ENCODE measurements around the gene SLC38A4. TPM values are rescaled to one million over a fixed set of nuclear protein-coding genes. Genes with fewer than 3 reads are reported as not detected.

SLC38A4 gene
- total and polyA plus RNA-seq, 2 of the 8 experiments (the other 6 are each of a cell fraction or from before 2014, with no cell fraction given), result 6.7 to 15.4 TPM

- Histone ChIP-seq H3K56ac (replicated peaks; ENCODE audit: insufficient read length, low read depth, low read length) (peak overlapping the region; percentile 70), H2BK5ac (ENCODE audit: low read depth, low read length) (no peak overlapping the region), H3K23me2 (ENCODE audit: low read depth, low read length) (peaks cover 9% of the 10 kb centered on the region), H3K27ac (ENCODE audit: low read depth, low read length) (no peak overlapping the region), H3K14ac (ENCODE audit: insufficient read length) (no peak overlapping the region), H3K36me3 (ENCODE audit: control insufficient read depth in 2 of 4, insufficient read depth in 4 of 4, low read length in 3 of 4) (no peaks in the 10 kb centered on the region), H3K79me2 (ENCODE audit: control insufficient read depth in 1 of 2, insufficient read depth in 2 of 2, low read length in 2 of 2) (no peaks in the 10 kb centered on the region), H4K8ac (ENCODE audit: extremely low read depth, insufficient read depth, low read length) (peak overlapping the region; percentile 78), H3K9me3 (ENCODE audit: insufficient read depth in 2 of 2, low read depth in 1 of 2, low read length in 1 of 2) (0 out of 4 replicates have a peak, but pooled peaks cover 0 to 3% of the 10 kb centered on the region in 2 experiments), H3K4me2 (ENCODE audit: insufficient read depth in 1 of 2, low read depth in 2 of 2, low read length in 2 of 2) (peak overlapping the region; percentile 74 to 92), H3K4me1 (replicated peaks in 1 of 4; ENCODE audit: control insufficient read depth in 3 of 4, insufficient read depth in 4 of 4, low read length in 3 of 4) (peaks cover 0 to 2% (median under 1%) of the 10 kb centered on the region in 4 experiments; a peak in 4 of 7 replicates), H4K5ac (ENCODE audit: insufficient read length, low read depth, low read length) (no peak overlapping the region), H3K79me1 (ENCODE audit: low read depth, low read length) (no peaks in the 10 kb centered on the region), H4K20me1 (replicated peaks in 1 of 2; ENCODE audit: control insufficient read depth in 1 of 2, insufficient read depth in 2 of 2, low read length in 2 of 2) (peaks cover 0 to 3% of the 10 kb centered on the region in 2 experiments), H3K9ac (replicated peaks in 1 of 4; ENCODE audit: extremely low read depth in 1 of 4, low read depth in 3 of 4, low read length in 3 of 4) (peak overlapping the region in 1 of 4 experiments; percentile 3; a peak in 1 of 7 replicates), H3K4me3 (ENCODE audit: extremely low read depth in 1 of 4, insufficient read depth in 2 of 4, low read depth in 3 of 4, low read length in 4 of 4) (peak overlapping the region; percentile 45 to 71 (median 50)), H2AFZ (ENCODE audit: low read length) (peak overlapping the region; percentile 84), H3K23ac (ENCODE audit: insufficient read length) (no peak overlapping the region), H2BK15ac (ENCODE audit: low read length) (no peak overlapping the region), H2AK5ac (ENCODE audit: low read depth, low read length) (no peak overlapping the region), H2BK12ac (ENCODE audit: low read depth, low read length) (no peak overlapping the region), H3K27me3 (replicated peaks in 1 of 4; ENCODE audit: control insufficient read depth in 3 of 4, extremely low read depth in 1 of 4, insufficient read depth in 3 of 4, low read length in 3 of 4) (peaks cover 3 to 35% (median 26%) of the 10 kb centered on the region in 4 experiments), H3K18ac (ENCODE audit: extremely low read depth, low read length) (0 out of 2 replicates have a peak overlapping the region, but pooled peaks have one; percentile 6), H3K4ac (replicated peaks; ENCODE audit: insufficient read length, low read depth, low read length) (no peak overlapping the region), H2BK20ac (ENCODE audit: low read length) (no peak overlapping the region), H4K91ac (replicated peaks; ENCODE audit: insufficient read length, low read length) (no peak overlapping the region), H2BK120ac (replicated peaks; ENCODE audit: low read depth, low read length) (no peak overlapping the region)
- POLR2A ChIA-PET (ENCODE audit: partially characterized antibody), result interaction anchor here (0.9 to 2.0 kb wide), 4 partner anchors 14 to 562 kb away, joined by 3 to 7 read pairs (median 4); partner anchors contain the start of gene SLC38A1
- DNase-seq (ENCODE audit: low read depth in 1 of 2, low spot score in 2 of 2) (peak in 1 of 2 experiments; percentile 73), FAIRE-seq (no peak)
- TF ChIP-seq MAFK (IDR thresholded peaks at IDR 0.05; ENCODE audit: low read depth, low read length), result no peak
- TF ChIP-seq ZNF274 (IDR thresholded peaks at IDR 0.05; ENCODE audit: borderline replicate concordance, extremely low read depth, low read length), result no peak
- TF ChIP-seq SUZ12 (IDR thresholded peaks at IDR 0.05; ENCODE audit: low read length), result peak; percentile 74
- peak; percentile 40 for TF ChIP-seq MAX (IDR thresholded peaks at IDR 0.05)
- peak; percentile 59; the same call in 1 of the 2 replicates for TF ChIP-seq RBBP5 (IDR thresholded peaks at IDR 0.05; ENCODE audit: borderline replicate concordance, low read depth, low read length)
- TF ChIP-seq EZH2 (IDR thresholded peaks at IDR 0.05; ENCODE audit: low read depth, low read length, severe bottlenecking), result peak; percentile 80
- TF ChIP-seq E2F6 (IDR thresholded peaks at IDR 0.05), result peak; percentile 81
- peak; percentile 48 for TF ChIP-seq RNF2 (IDR thresholded peaks at IDR 0.05; ENCODE audit: borderline replicate concordance, low read depth, low read length, missing control alignments, poor library complexity, severe bottlenecking)
- peak; percentile 82 for TF ChIP-seq ASH2L (IDR thresholded peaks at IDR 0.05; ENCODE audit: low read length)
- WGBS, 2 experiments (ENCODE audit: extremely low coverage in 1 of 2, insufficient coverage in 1 of 2, insufficient read length in 1 of 2, insufficient replicate concordance in 2 of 2, low coverage in 1 of 2, low lambda C conversion rate in 2 of 2, missing lambda C conversion rate in 1 of 2), result 6% methylated on average over 32 of the region's 53 CpGs; no CpG with 5 or more reads in 1 of the 2 experiments
- CTCF ChIA-PET (ENCODE audit: partially characterized antibody), result interaction anchor here (0.5 to 1.0 kb wide), 4 partner anchors 54 to 476 kb away, joined by 3 read pairs; no protein-coding TSS in a partner anchor
Measured at GRCh38 chr12:46831335-46832129, 5.7 kb upstream of the SLC38A4 start.
